ENCODE results near the gene SPOCK1. TPM values are rescaled to one million over a fixed set of nuclear protein-coding genes. Genes with fewer than 3 reads are reported as not detected.
"Not testable (repeated sequence)": the region's sequence is repeated elsewhere in the genome, so short reads cannot be mapped to it uniquely, and the experiment has no call there.

SPOCK1 gene
- total and polyA plus RNA-seq, 10 donors: 0.50 to 17.0 (median 6.6) TPM

- Histone ChIP-seq H3K27me3 (replicated peaks in 1 of 7) (peaks cover 0 to 6% (median 0%) of the 10 kb centered on the region in 7 donors), H3K9me3 (no peaks in the 10 kb centered on the region), H3K4me3 (no peak overlapping the region), H3K27ac (no peak overlapping the region), H3K36me3 (no peaks in the 10 kb centered on the region), H3K4me1 (no peaks in the 10 kb centered on the region)
- WGBS, 5 donors: 90 to 93% (median 92%) methylated on average over 1 of the region's 1 CpG
- no peak for DNase-seq
- intact Hi-C loops (cut with DNase I; ENCODE audit: low total_unique reads): no loop called here
- TF ChIP-seq POLR2A (IDR thresholded peaks at IDR 0.05) (no peak), POLR2AphosphoS5 (IDR thresholded peaks at IDR 0.05) (no peak), CTCF (IDR thresholded peaks at IDR 0.05 in 8 of 11, conservative IDR thresholded peaks at IDR 0.05 in 3 of 11) (no peak)
These were observed 265.4 kb downstream of the SPOCK1 start for GRCh38 chr5:137233726-137234125.

- DNase-seq; H3K4me1 ChIP-seq; H3K27ac ChIP-seq; H3K27me3 ChIP-seq (replicated peaks in 1 of 7); H3K9me3 ChIP-seq; H3K4me3 ChIP-seq; H3K36me3 ChIP-seq; intact Hi-C loops (cut with DNase I; ENCODE audit: low total_unique reads): not testable (repeated sequence)
- 85 to 100% (median 96%) methylated on average over 1 of the region's 1 CpG for WGBS, 5 donors
These were observed 265.8 kb downstream of the SPOCK1 start for GRCh38 chr5:137233304-137233703.

GRCh38 chr5:137231540-137231939 is 267.6 kb downstream of the SPOCK1 start:
- Histone ChIP-seq H3K27me3 (replicated peaks in 1 of 7) (peaks cover 0 to 6% (median 0%) of the 10 kb centered on the region in 7 donors), H3K27ac (no peak overlapping the region), H3K4me3 (no peak overlapping the region), H3K9me3 (no peaks in the 10 kb centered on the region), H3K4me1 (no peaks in the 10 kb centered on the region), H3K36me3 (no peaks in the 10 kb centered on the region)
- intact Hi-C loops (cut with DNase I; ENCODE audit: low total_unique reads): no loop called here
- DNase-seq: no peak
- TF ChIP-seq POLR2A (IDR thresholded peaks at IDR 0.05) (no peak), POLR2AphosphoS5 (IDR thresholded peaks at IDR 0.05) (no peak), CTCF (IDR thresholded peaks at IDR 0.05 in 8 of 11, conservative IDR thresholded peaks at IDR 0.05 in 3 of 11) (no peak)

- H3K4me3 ChIP-seq: no peak overlapping the region
- intact Hi-C loops (cut with DNase I; ENCODE audit: low total_unique reads): no loop called here
- TF ChIP-seq CTCF (IDR thresholded peaks at IDR 0.05 in 8 of 11, conservative IDR thresholded peaks at IDR 0.05 in 3 of 11) (no peak), POLR2AphosphoS5 (IDR thresholded peaks at IDR 0.05) (no peak)
These were observed 270.3 kb downstream of the SPOCK1 start for GRCh38 chr5:137228816-137229215.

GRCh38 chr5:137226081-137226480 is 273.0 kb downstream of the SPOCK1 start:
- no peak overlapping the region for H3K27ac ChIP-seq
- TF ChIP-seq POLR2A (IDR thresholded peaks at IDR 0.05) (no peak), CTCF (IDR thresholded peaks at IDR 0.05 in 8 of 11, conservative IDR thresholded peaks at IDR 0.05 in 3 of 11) (no peak), POLR2AphosphoS5 (IDR thresholded peaks at IDR 0.05) (no peak)
- DNase-seq: no peak
- no peaks in the 10 kb centered on the region for H3K36me3 ChIP-seq
- no peak overlapping the region for H3K4me3 ChIP-seq
- intact Hi-C loops (cut with DNase I; ENCODE audit: low total_unique reads): no loop called here
- WGBS, 5 donors: 48 to 63% (median 62%) methylated on average over 3 of the region's 3 CpGs
- no peaks in the 10 kb centered on the region for H3K9me3 ChIP-seq
- no peaks in the 10 kb centered on the region for H3K27me3 ChIP-seq (replicated peaks in 1 of 7)
- no peaks in the 10 kb centered on the region for H3K4me1 ChIP-seq

More at GRCh38 chr5:137228816-137229215, 270.3 kb downstream of the SPOCK1 start:
- H3K9me3 ChIP-seq: no peaks in the 10 kb centered on the region
- H3K27me3 ChIP-seq (replicated peaks in 1 of 7): no peaks in the 10 kb centered on the region
- DNase-seq: no peak
- no peak overlapping the region for H3K27ac ChIP-seq
- no peaks in the 10 kb centered on the region for H3K36me3 ChIP-seq
- H3K4me1 ChIP-seq: no peaks in the 10 kb centered on the region
- WGBS, 5 donors: 82 to 94% (median 93%) methylated on average over 4 of the region's 4 CpGs
